ENCODE data around the gene ZNF813. TPM values are rescaled to one million over a fixed set of nuclear protein-coding genes. Genes with fewer than 3 reads are reported as not detected.
A peak's percentile ranks its signal among the peaks of the same experiment; 100 is the strongest.
"Not testable (repeated sequence)": the region's sequence is repeated elsewhere in the genome, so short reads cannot be mapped to it uniquely, and the experiment has no call there.

Gene ZNF813
- total RNA-seq, 1 experiment from 2014 or later = 4.2 TPM

- not testable (repeated sequence) for DNase-seq (ENCODE audit: low read depth)
Measured at GRCh38 chr19:53483751-53484150, 16.2 kb downstream of the ZNF813 start.

GRCh38 chr19:53485046-53486004 is 17.8 kb downstream of the ZNF813 start:
- no peak for DNase-seq (ENCODE audit: low read depth)

- no peak for DNase-seq (ENCODE audit: low read depth)
Measured at GRCh38 chr19:53492153-53492552, 24.6 kb downstream of the ZNF813 start.

GRCh38 chr19:53497311-53498023 is 29.9 kb downstream of the ZNF813 start:
- not testable (repeated sequence) for DNase-seq (ENCODE audit: low read depth)

GRCh38 chr19:53498024-53498395 is 30.5 kb downstream of the ZNF813 start:
- not testable (repeated sequence) for DNase-seq (ENCODE audit: low read depth)

DNA sequence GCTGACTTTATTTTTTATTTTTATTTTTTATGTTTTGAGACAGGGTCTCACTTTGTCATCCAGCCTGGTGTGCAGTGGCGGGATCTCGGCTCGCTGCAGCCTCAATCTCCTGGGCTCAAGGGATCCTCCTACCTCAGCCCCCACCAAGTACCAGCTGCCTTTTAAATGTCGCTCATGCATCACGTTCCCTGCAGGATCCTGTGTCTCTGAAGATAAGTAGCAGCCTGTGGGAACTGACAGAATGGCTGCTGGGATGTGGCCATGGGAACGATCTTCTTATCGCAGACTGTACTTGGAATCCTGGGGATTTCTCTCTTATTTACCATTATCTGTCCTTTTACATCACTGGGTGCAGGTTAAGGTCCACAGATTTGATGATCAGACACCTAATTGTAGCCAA is 35.6 kb downstream of the ZNF813 start:
- not testable (repeated sequence) for DNase-seq (ENCODE audit: low read depth)

- not testable (repeated sequence) for DNase-seq (ENCODE audit: low read depth)
Measured at GRCh38 chr19:53503671-53504364, 36.3 kb downstream of the ZNF813 start.

GRCh38 chr19:53504365-53504703 is 36.8 kb downstream of the ZNF813 start:
- not testable (repeated sequence) for DNase-seq (ENCODE audit: low read depth)

DNA sequence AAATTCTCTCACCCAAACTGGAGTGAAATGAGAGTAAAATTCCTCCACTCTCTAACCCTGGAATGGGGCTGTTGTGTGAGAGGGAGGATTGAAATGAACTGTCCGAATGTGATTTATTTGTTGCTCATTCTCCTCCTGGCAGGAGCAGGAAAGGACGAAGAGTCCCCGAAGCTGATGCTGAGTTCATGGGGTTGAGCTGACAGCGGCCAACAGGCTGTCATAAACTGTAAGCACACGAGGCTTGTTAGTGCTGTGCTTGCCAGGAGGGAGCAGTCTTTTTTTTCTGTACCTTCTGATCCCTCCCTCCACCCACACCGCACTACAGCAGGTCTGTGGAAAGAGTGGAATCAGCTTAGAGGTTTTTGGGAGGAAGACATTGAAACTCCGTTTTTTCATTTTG is 37.4 kb downstream of the ZNF813 start:
- DNase-seq (ENCODE audit: low read depth) = no peak

GRCh38 chr19:53506728-53507127 is 39.2 kb downstream of the ZNF813 start:
- no peak for DNase-seq (ENCODE audit: low read depth)

- DNase-seq (ENCODE audit: low read depth) = peak; percentile 53
Measured at GRCh38 chr19:53507523-53508442, 40.2 kb downstream of the ZNF813 start.

GRCh38 chr19:53509443-53509842 is 41.9 kb downstream of the ZNF813 start:
- DNase-seq (ENCODE audit: low read depth) = no peak

DNA sequence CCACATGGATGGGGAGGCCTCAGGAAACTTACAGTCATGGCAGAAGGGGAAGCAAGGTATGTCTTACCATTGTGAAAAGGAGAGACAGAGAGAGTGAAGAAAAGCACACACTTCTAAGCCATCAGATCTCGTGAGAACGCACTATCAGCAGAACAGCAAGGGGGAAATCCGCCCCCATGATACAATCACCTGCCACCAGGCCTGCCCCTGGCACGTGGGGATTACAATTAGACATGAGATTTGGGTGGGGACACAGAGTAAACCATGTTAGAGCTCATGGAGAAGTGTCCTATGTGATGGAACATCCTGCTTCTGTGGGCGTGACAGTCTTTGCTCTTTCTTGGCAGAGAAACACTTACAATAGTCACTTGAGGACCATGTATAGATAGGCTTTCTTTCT is 42.3 kb downstream of the ZNF813 start:
- DNase-seq (ENCODE audit: low read depth) = no peak

DNA sequence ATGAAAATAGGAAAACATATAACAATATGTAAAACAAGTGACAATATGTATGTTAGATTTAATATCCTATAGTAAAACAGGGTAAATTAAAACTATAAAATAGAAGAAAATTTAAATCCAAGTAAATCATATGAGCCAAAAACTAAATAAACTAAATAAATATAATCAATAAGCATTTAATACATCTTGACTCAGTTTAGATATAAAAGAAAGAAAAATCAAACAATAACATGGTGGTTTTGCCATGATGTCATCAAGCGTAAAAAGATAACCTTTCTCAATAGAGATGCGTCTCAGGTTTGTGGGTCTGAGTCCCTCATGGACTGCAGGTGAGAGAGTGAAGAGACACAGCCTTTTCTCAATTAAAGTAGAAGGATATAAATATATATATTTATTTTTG is 43.8 kb downstream of the ZNF813 start:
- no peak for DNase-seq (ENCODE audit: low read depth)

- DNase-seq (ENCODE audit: low read depth) = peak; percentile 35
Measured at GRCh38 chr19:53511933-53512374, 44.4 kb downstream of the ZNF813 start.

- DNase-seq (ENCODE audit: low read depth) = not testable (repeated sequence)
Measured at GRCh38 chr19:53515047-53515446, 47.5 kb downstream of the ZNF813 start.

DNA sequence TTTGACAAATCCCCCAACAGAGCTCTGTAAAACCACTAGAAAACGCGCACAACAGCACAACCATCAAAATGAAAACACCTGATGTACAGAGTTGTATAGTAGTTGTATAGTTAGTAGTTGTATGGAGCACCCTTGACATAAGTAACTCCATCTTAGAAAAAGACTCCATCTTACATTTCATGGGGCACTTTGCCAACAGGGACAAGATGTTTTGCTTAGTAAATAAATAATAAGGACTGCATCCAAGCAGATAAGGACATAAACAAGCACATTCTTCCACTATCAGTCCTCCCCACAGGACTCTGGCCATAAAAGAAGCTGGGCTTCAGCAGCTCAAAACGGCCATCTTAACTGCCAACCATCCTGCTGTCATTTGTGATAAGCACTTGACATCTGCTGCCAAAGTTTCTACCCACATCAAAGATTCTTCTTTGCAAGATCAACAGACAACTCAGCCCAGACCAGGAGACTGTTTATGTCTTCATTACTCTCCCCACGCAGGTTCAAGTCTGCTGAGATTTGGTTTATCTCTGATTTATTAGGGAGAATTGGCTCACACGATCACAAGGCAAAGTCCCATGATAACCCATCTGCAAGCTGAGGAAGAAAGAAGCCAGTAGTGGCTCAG is 49.7 kb downstream of the ZNF813 start:
- DNase-seq (ENCODE audit: low read depth) = no peak

DNA sequence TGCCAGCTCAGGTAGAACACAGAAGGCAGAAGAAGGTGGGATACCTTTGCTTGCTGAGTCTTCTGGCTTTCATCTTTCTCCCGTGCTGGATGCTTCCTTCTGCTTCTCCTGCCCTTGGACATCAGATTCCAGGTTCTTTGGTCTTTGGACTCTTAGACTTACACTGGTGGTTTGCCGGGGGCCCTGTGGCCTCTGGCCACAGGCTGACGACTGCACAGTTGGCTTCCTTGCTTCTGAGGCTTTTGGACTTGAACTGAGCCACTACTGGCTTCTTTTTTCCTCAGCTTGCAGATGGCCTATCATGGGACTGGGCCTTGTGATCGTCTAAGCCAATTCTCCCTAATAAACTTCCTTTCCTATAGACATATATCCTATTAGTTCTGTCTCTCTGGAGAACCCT is 50.6 kb downstream of the ZNF813 start:
- DNase-seq (ENCODE audit: low read depth) = no peak

DNA sequence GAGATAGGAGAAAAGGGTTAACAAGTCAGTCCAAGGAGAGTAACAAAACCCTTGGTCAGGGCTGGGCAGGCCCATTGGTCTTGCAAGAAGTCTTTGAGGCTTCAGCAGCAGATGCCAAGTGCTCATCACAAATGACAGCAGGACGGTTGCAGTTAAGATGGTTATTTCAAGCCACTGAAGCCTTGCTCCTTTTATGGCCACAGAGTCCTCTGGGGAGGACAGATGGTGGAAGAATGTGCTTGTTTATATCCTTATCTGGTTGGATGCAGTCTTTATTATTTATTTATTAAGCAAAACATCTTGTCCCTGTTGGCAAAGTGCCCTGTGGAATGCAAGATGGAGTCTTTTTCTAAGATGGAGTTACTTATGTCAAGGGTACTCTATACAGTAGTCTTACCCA is 51.2 kb downstream of the ZNF813 start:
- DNase-seq (ENCODE audit: low read depth) = no peak

DNA sequence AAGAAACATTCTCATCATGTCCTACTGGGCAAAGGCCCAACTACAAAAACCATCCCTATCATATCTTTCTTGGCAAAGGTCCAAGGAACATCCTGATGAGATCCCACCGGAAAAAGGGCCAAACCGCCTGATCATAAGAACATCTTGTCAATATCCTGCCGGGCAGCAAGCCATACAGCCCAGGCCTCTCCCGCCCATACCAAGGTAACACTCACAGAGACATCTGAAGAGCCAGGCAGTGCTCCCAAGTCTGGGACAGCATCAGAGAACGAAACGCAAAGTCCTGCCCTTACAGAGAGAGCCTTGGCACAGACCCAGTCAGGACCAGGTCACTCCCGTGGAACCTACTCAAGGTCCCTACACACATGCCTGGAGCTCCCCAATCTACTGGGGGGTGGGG is 51.9 kb downstream of the ZNF813 start:
- DNase-seq (ENCODE audit: low read depth) = no peak

DNA sequence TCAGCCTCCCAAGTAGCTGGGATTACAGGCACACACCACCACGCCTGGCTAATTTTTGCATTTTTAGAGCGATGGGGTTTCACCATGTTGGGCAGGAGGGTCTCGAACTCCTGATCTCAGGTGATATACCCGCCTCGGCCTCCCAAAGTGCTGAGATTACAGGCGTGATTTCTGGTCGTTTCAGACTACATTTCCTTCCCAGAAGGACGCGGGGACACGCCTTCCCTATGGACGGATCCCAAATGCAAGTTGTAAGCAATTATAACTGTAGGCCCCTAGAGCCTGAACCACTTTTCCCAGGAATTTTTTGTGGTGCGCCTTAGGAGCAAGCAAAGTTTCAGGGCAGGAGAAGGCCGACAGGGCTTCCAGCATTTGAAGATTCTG is 52.6 kb downstream of the ZNF813 start:
- DNase-seq (ENCODE audit: low read depth) = no peak

Data from M059J (cell line).